SK-N-SH (cell line): ENCODE data around the gene HIVEP2. TPM values are rescaled to one million over a fixed set of nuclear protein-coding genes. Genes with fewer than 3 reads are reported as not detected.

Experiments used
- CTCF ChIA-PET: fragments of 300-600, 350-600 bp; formaldehyde crosslinking; extraction: SDS; loops from one replicate; lab custom pipeline; 2021; lab: Yijun Ruan, JAX
- POLR2A ChIA-PET: fragments of 350-600 bp; sonication (Branson Sonifier 250); formaldehyde crosslinking; extraction: SDS; loops from one replicate; lab custom pipeline; 2020; ENCODE audit warnings: antibody characterized with exemption, inconsistent platforms; lab: Yijun Ruan, JAX
- DNase-seq: peaks from one replicate; pipeline ENCODE4 v3.0.0; 2012
- H2AFZ ChIP-seq: fragments of 200-600 bp; sonication (generic); 2 replicates; pipeline ENCODE4 v1.8.1; 2016; ENCODE audit warnings: antibody characterized with exemption, mild to moderate bottlenecking, low read depth
- H3F3A ChIP-seq: fragments of 200-600 bp; sonication (generic); replicated peaks from 2 replicates; pipeline ENCODE3; 2016; ENCODE audit warnings: antibody characterized with exemption, mild to moderate bottlenecking; ENCODE audit not compliant: insufficient read depth
- H3K27ac ChIP-seq, 2 experiments: fragments of 200-500 bp in 1 of 2; fragments of 200-600 bp in 1 of 2; sonication (Bioruptor generic) in 1 of 2; sonication (generic), shearing (Covaris generic) in 1 of 2; 2 replicates each; pipeline versions ENCODE4 v1.5.1 to v1.6.1; 2014 to 2016; ENCODE audit warnings: low read depth in 2 of 2, inconsistent platforms in 1 of 2, low read length in 1 of 2, mild to moderate bottlenecking in 1 of 2, mixed read lengths in 1 of 2
- H3K27me3 ChIP-seq: fragments of 200-600 bp; sonication (generic), shearing (Covaris generic); 2 replicates; pipeline ENCODE4 v1.6.1; 2016; ENCODE audit warnings: mixed run types; ENCODE audit not compliant: insufficient read depth
- H3K36me3 ChIP-seq, 2 experiments: fragments of 200-500 bp in 1 of 2; fragments of 200-600 bp in 1 of 2; sonication (Bioruptor generic) in 1 of 2; sonication (generic) in 1 of 2; replicated peaks in 1 of 2; 2 replicates each; pipeline versions ENCODE3 to v1.5.1; 2014 to 2016; ENCODE audit warnings: low read length in 1 of 2, mild to moderate bottlenecking in 1 of 2; ENCODE audit not compliant: insufficient read depth in 2 of 2, control insufficient read depth in 1 of 2
- H3K4me1 ChIP-seq, 2 experiments: fragments of 200-500 bp in 1 of 2; fragments of 200-600 bp in 1 of 2; sonication (Bioruptor generic) in 1 of 2; sonication (generic), shearing (Covaris generic) in 1 of 2; 2 replicates each; pipeline versions ENCODE4 v1.5.1 to v1.6.1; 2014 to 2016; ENCODE audit warnings: low read depth in 1 of 2, low read length in 1 of 2, mixed run types in 1 of 2; ENCODE audit not compliant: insufficient read depth in 2 of 2, control insufficient read depth in 1 of 2
- H3K4me2 ChIP-seq: fragments of 200-600 bp; sonication (generic), shearing (Covaris generic); 2 replicates; pipeline ENCODE4 v1.6.1; 2017; ENCODE audit warnings: mixed run types
- H3K4me3 ChIP-seq, 2 experiments: fragments of 200-500 bp in 1 of 2; fragments of 200-600 bp in 1 of 2; sonication (Bioruptor generic) in 1 of 2; sonication (generic), shearing (Covaris generic) in 1 of 2; 2 replicates each; pipeline versions ENCODE4 v1.5.1 to v1.8.1; 2014 to 2016; ENCODE audit warnings: low read depth in 2 of 2, inconsistent platforms in 1 of 2, low read length in 1 of 2, mild to moderate bottlenecking in 1 of 2, mixed read lengths in 1 of 2, moderate library complexity in 1 of 2
- H3K79me2 ChIP-seq: fragments of 200-600 bp; sonication (generic); 2 replicates; pipeline ENCODE4 v1.8.1; 2017; ENCODE audit warnings: mild to moderate bottlenecking; ENCODE audit not compliant: insufficient read depth
- H3K9ac ChIP-seq: fragments of 200-600 bp; sonication (generic); 2 replicates; pipeline ENCODE4 v1.6.1; 2017; ENCODE audit warnings: mixed run types
- H3K9me2 ChIP-seq: fragments of 200-600 bp; sonication (generic); 2 replicates; pipeline ENCODE4 v1.6.1; 2017; ENCODE audit warnings: mixed run types
- H3K9me3 ChIP-seq: fragments of 200-600 bp; sonication (generic); 2 replicates; pipeline ENCODE4 v1.6.1; 2017; ENCODE audit warnings: mixed run types, mild to moderate bottlenecking, moderate library complexity
- H4K20me1 ChIP-seq: fragments of 200-600 bp; sonication (generic); 2 replicates; pipeline ENCODE4 v1.6.1; 2017; ENCODE audit warnings: mild to moderate bottlenecking, mixed run types; ENCODE audit not compliant: insufficient read depth
- CHD2 ChIP-seq: fragments of 150-350 bp; IDR thresholded peaks from 2 replicates; pipeline ENCODE4 v1.6.1; 2018; ENCODE audit warnings: low read length; ENCODE audit not compliant: partially characterized antibody
- EP300 ChIP-seq, 2 experiments: IDR thresholded peaks; 2 replicates each; pipeline versions ENCODE4 v1.4.0 to v1.6.1; 2012; ENCODE audit warnings: borderline replicate concordance in 1 of 2, low read depth in 1 of 2, low read length in 1 of 2
- EZH2phosphoT487 ChIP-seq: fragments of 200-600 bp; sonication (generic); IDR thresholded peaks from 2 replicates; pipeline ENCODE4 v1.6.1; 2017; ENCODE audit warnings: low read depth, mixed run types, mild to moderate bottlenecking, antibody characterized with exemption, moderate library complexity, borderline replicate concordance
- FOSL2 ChIP-seq: IDR thresholded peaks from 2 replicates; pipeline ENCODE4 v1.4.0; 2012; ENCODE audit warnings: low read depth, mild to moderate bottlenecking, moderate library complexity, borderline replicate concordance
- FOXJ3 ChIP-seq: sonication (generic); formaldehyde crosslinking; IDR thresholded peaks from 2 replicates; pipeline ENCODE4 v1.5.1; 2020; ENCODE audit warnings: mild to moderate bottlenecking, missing genetic modification reagents
- FOXM1 ChIP-seq: IDR thresholded peaks from 2 replicates; pipeline ENCODE4 v1.4.0; 2012; ENCODE audit warnings: low read depth, mild to moderate bottlenecking
- GABPA ChIP-seq: IDR thresholded peaks from 2 replicates; pipeline ENCODE4 v1.4.0; 2012; ENCODE audit warnings: low read depth, mild to moderate bottlenecking
- GATA2 ChIP-seq: sonication (generic); formaldehyde crosslinking; IDR thresholded peaks from 2 replicates; pipeline ENCODE4 v1.5.0; 2020; ENCODE audit warnings: mild to moderate bottlenecking, missing genetic modification reagents
- JUND ChIP-seq: IDR thresholded peaks from 2 replicates; pipeline ENCODE4 v1.4.0; 2012
- MAX ChIP-seq: IDR thresholded peaks from 2 replicates; pipeline ENCODE4 v1.4.0; 2012; ENCODE audit warnings: low read depth
- MXI1 ChIP-seq: IDR thresholded peaks from 2 replicates; pipeline ENCODE4 v1.6.1; 2012; ENCODE audit warnings: mild to moderate bottlenecking, low read depth, low read length, improper control_type of control experiment
- NFIC ChIP-seq: IDR thresholded peaks from 2 replicates; pipeline ENCODE4 v1.4.0; 2012; ENCODE audit warnings: borderline replicate concordance
- PBX3 ChIP-seq: IDR thresholded peaks from 2 replicates; pipeline ENCODE4; 2012
- POLR2AphosphoS5 ChIP-seq: IDR thresholded peaks from 2 replicates; pipeline ENCODE4 v1.6.1; 2012; ENCODE audit warnings: low read depth, low read length
- RFX5 ChIP-seq: IDR thresholded peaks from 2 replicates; pipeline ENCODE4 v1.6.1; 2012; ENCODE audit warnings: mild to moderate bottlenecking, improper control_type of control experiment, low read length
- RXRA ChIP-seq: IDR thresholded peaks from 2 replicates; pipeline ENCODE4 v1.4.0; 2012; ENCODE audit warnings: low read depth, mild to moderate bottlenecking, borderline replicate concordance
- SIN3A ChIP-seq: IDR thresholded peaks from 2 replicates; pipeline ENCODE4 v1.6.1; 2012; ENCODE audit warnings: low read depth, mild to moderate bottlenecking, low read length, moderate library complexity, borderline replicate concordance
- SMC3 ChIP-seq: IDR thresholded peaks from 2 replicates; pipeline ENCODE4 v1.6.1; 2012; ENCODE audit warnings: low read depth, low read length, improper control_type of control experiment
- TCF12 ChIP-seq: IDR thresholded peaks from 2 replicates; pipeline ENCODE4 v1.4.0; 2012
- TEAD4 ChIP-seq: IDR thresholded peaks from 2 replicates; pipeline ENCODE4 v1.4.0; 2012; ENCODE audit warnings: mild to moderate bottlenecking, borderline replicate concordance; ENCODE audit not compliant: insufficient read depth
- YY1 ChIP-seq: IDR thresholded peaks from 2 replicates; pipeline ENCODE4 v1.4.0; 2012; ENCODE audit warnings: low read depth, mild to moderate bottlenecking
- WGBS: methylation state at CpG from one replicate; pipeline ENCODE4 v1.1.6; 2017; ENCODE audit warnings: low lambda C conversion rate; 5-methylcytosine and 5-hydroxymethylcytosine counted together
- polyA plus RNA-seq, 3 experiments: library from polyadenylated mRNA; depleted of rRNA; stranded (reverse); fragments of >200 nt; gene quantifications; 2 replicates each; pipeline ENCODE4 v1.2.3, GENCODE V29; 2012
- TF ChIP-seq, protein P1 (sequence below): fragments of 200-600 bp; sonication (generic); IDR thresholded peaks from 2 replicates; pipeline ENCODE4 v1.6.1; 2017; ENCODE audit warnings: antibody characterized with exemption, mild to moderate bottlenecking, moderate library complexity

The HIVEP2 gene
- polyA plus RNA-seq, 1 of the 3 experiments (the other 2 are of a cell fraction): 2.5 TPM

- TF ChIP-seq YY1: peak; percentile 56; the same call in 1 of the 2 replicates
- peak; percentile 64; the same call in 1 of the 2 replicates for TF ChIP-seq RXRA
- no peak for TF ChIP-seq SMC3
- TF ChIP-seq GATA2 (CRISPR knock-in tag): no peak
- TF ChIP-seq MAX: peak; percentile 87
- peak; percentile 70; the same call in 1 of the 2 replicates for TF ChIP-seq SIN3A
- TF ChIP-seq, all 33 proteins: peak for 15
Observed at GRCh38 chr6:142802124-142802523, 142.9 kb downstream of the HIVEP2 start (continued).

DNA sequence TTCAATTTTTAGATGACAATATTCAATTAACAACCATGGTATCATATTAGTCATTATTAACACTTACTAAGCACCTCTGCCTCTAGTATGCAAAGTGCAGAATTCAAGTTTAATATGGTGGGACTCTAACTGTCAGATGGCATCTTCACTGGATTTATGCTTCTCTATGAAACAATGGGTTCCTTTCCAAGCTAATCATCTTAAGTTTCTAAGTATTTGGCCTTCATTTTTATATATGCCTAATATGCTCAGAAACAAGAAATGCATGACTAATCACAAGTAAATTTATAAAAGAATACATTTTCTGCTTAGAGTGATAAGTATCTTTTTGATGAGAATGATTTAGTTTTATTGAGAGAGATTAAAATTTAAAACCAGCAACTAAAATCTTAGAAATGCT, 144.7 kb downstream of the HIVEP2 start:
- Histone ChIP-seq H4K20me1 (no peaks in the 10 kb centered on the region), H3K27ac (peak overlapping the region in 1 of 2 experiments; percentile 95; a peak in 3 of 4 replicates), H3K9ac (peak overlapping the region; percentile 47; the same call in 1 of the 2 replicates), H3K36me3 (peaks cover 0 to 3% of the 10 kb centered on the region in 2 experiments), H3F3A (peaks cover 32% of the 10 kb centered on the region), H3K27me3 (no peaks in the 10 kb centered on the region), H3K9me3 (no peaks in the 10 kb centered on the region), H3K4me1 (peaks cover 16 to 20% of the 10 kb centered on the region in 2 experiments), H2AFZ (no peak overlapping the region), H3K79me2 (peaks cover 37% of the 10 kb centered on the region), H3K9me2 (no peaks in the 10 kb centered on the region), H3K4me3 (no peak overlapping the region), H3K4me2 (peak overlapping the region; percentile 40; the same call in 1 of the 2 replicates)
- ChIA-PET CTCF (interaction anchor here (1.2 kb wide), 1 partner anchor 108 kb away, joined by 4 read pairs; no protein-coding TSS in a partner anchor), POLR2A (no interaction called here)
- TF ChIP-seq EP300 (IDR thresholded peaks at IDR 0.05; ENCODE audit: borderline replicate concordance in 1 of 2, low read depth in 1 of 2, low read length in 1 of 2) (peak in 1 of 2 experiments; percentile 58; a peak in 1 of 4 replicates), PBX3 (peak; percentile 78), TEAD4 (peak; percentile 43; the same call in 1 of the 2 replicates), FOSL2 (peak; percentile 42; the same call in 1 of the 2 replicates), JUND (peak; percentile 35; the same call in 1 of the 2 replicates), TCF12 (peak; percentile 33; the same call in 1 of the 2 replicates), SMC3 (no peak), YY1 (no peak), EZH2phosphoT487 (no peak), NFIC (peak; percentile 30; the same call in 1 of the 2 replicates), POLR2AphosphoS5 (0 out of 2 replicates have a peak, but pooled peaks have one; percentile 20)
- DNase-seq: no peak

- Histone ChIP-seq H3K27me3 (no peaks in the 10 kb centered on the region), H3F3A (peaks cover 32% of the 10 kb centered on the region), H3K36me3 (peaks cover 0 to 3% of the 10 kb centered on the region in 2 experiments), H3K4me1 (peaks cover 20 to 22% of the 10 kb centered on the region in 2 experiments), H2AFZ (no peak overlapping the region), H3K9ac (no peak overlapping the region), H3K4me2 (peak overlapping the region; percentile 40; the same call in 1 of the 2 replicates), H3K9me2 (no peaks in the 10 kb centered on the region), H3K9me3 (no peaks in the 10 kb centered on the region), H4K20me1 (no peaks in the 10 kb centered on the region), H3K27ac (peak overlapping the region in 1 of 2 experiments; percentile 95; a peak in 2 of 4 replicates), H3K4me3 (no peak overlapping the region), H3K79me2 (peaks cover 37% of the 10 kb centered on the region)
- ChIA-PET POLR2A (no interaction called here), CTCF (interaction anchor here (1.2 kb wide), 1 partner anchor 107 kb away, joined by 4 read pairs; no protein-coding TSS in a partner anchor)
- WGBS: 100% methylated on average over 1 of the region's 1 CpG
- no peak for DNase-seq
- TF ChIP-seq GATA2 (CRISPR knock-in tag) (no peak), FOXM1 (no peak), FOXJ3 (CRISPR knock-in tag) (no peak), JUND (no peak), FOSL2 (no peak), CHD2 (no peak), GABPA (no peak), EP300 (IDR thresholded peaks at IDR 0.05; ENCODE audit: borderline replicate concordance in 1 of 2, low read depth in 1 of 2, low read length in 1 of 2) (no peak), EZH2phosphoT487 (no peak), RFX5 (no peak), MXI1 (no peak)
- TF ChIP-seq, protein P1, sequence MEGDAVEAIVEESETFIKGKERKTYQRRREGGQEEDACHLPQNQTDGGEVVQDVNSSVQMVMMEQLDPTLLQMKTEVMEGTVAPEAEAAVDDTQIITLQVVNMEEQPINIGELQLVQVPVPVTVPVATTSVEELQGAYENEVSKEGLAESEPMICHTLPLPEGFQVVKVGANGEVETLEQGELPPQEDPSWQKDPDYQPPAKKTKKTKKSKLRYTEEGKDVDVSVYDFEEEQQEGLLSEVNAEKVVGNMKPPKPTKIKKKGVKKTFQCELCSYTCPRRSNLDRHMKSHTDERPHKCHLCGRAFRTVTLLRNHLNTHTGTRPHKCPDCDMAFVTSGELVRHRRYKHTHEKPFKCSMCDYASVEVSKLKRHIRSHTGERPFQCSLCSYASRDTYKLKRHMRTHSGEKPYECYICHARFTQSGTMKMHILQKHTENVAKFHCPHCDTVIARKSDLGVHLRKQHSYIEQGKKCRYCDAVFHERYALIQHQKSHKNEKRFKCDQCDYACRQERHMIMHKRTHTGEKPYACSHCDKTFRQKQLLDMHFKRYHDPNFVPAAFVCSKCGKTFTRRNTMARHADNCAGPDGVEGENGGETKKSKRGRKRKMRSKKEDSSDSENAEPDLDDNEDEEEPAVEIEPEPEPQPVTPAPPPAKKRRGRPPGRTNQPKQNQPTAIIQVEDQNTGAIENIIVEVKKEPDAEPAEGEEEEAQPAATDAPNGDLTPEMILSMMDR: no peak
Observed at GRCh38 chr6:142799639-142800038, 145.3 kb downstream of the HIVEP2 start.
